T1000 (cell line): Measurements from ENCODE around the gene FAM20C.

ENCODE experiments used
- DNase-seq: peaks from one replicate; lab custom pipeline; 2025; ENCODE audit warnings: mixed read lengths; lab: John Stamatoyannopoulos, UW

Gene FAM20C

DNA sequence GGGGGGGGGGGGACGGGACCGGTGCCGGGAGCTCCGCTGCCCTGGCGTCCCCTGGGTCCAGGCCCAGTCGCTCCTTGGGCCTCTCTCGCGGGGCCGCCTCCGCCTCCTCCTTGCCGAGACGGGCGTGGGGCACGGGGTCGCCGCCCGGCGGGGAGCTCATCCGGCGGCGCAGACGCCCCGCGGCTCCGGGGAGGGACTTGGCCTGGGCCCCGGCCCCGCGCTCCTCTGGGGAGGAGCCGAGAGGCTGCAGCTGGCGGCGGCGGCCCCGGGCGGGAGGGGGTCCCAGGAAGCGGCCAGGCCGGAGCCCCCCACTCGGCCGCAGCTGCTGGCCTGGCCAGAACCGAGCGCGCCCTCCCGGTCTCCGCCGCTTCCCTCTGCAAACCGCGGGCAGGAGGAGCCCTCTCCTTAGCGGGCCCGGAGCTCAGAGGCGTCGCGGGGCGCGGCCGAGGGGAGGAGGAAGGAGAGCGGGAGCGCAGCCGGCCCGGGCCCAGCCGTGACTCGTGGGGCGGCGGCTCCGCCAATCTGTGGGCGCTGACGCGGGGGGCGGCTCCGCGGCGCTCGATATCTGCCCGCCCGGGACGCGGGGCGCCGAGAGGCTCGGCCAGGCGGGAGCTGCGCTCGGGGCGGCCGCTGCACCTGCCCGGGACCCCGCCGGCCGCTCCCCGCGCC lies at the start of gene FAM20C:
Gene FAM20C, plus strand, starts transcription at position 591 of the 669 bp plus-strand sequence. CDS start 629 bp downstream, outside the sequence.
- peak; percentile 84 for DNase-seq

GRCh38 chr7:143145-143751 lies 49.1 kb upstream of the FAM20C start:
- DNase-seq = no peak

DNA sequence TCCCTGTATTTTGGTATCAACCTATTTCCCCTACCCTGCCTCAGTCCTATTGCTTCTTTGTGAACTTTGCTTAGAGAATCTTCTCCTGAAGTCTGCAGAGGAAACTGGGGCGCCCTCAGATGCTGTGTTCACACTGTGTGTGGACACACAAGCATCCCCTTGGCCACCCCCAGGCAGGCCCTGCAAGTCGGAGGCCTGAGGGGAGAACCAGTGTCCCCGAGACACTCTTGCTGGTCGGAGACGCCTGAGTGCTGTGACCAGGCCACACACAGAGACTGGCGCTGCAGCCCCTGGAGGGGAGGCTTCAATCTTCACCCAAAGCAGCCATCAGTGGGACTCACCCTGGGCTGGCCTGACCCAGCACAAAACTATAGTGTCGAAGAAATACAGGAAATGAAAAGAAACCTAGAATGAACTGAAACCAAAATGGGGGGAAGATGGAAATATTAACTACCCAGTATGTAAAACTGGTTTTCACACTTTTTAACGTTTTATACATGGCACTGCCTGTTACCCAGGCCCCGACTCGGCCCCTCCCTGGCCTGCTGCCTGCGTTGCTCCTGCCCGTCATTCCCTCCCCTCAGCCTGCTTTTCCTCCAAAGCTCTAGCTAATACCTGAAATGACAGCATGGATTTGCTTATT lies 48.4 kb upstream of the FAM20C start:
- no peak for DNase-seq

DNA sequence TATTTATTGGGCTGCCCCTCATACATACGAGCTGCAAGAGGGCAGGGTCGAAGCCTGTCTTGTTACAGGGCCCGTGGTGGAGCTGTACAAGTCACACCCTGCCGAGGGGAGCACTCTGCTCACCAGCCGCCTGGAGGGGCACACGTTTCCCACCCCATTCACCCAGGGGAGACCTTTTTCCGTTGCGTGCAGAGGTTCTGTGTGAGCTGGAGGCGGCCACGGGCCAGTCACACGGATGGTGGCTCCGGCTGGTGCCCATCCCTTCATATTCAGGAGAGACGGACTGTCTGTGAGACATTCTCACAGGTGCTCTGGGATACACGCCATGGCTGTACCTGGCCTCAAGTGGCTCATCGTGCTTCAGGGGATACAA lies 47.9 kb upstream of the FAM20C start:
- no peak for DNase-seq

DNA sequence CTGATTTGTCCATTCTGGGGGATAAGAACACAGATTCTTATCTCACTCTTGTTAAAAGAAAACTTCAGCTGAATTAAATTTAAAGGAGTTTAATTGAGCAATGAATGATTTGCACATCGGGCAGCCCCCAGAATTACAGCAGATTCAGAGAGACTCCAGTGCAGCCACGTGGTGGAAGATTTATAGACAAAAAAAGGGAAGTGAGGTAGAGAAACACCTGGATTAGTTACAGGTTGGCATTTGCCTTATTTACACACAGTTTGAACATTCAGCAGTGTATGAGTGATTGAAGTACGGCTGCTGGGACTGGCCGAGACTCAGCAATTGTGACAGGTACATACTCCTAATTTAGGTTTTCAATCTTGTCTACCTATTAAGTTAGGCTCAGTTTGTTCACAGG lies 46.5 kb upstream of the FAM20C start:
- DNase-seq = no peak

DNA sequence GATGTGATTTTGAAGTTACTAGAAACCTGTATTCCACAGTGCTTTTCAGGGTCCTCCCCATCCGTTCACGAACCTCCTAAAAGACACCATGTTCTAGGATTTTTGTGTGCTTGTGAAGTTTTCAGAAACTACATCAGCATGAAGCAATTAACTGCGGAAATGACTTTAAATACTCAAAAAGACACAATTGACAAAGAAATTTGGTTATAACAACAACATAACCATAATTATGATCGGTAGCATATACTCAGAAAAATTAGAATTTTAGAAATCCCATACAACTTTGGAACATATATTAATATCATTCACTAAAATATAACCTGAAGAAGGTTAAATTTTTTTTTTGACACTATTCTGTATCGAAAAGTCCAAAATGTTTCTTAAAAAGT lies 43.8 kb upstream of the FAM20C start:
- DNase-seq = no peak

DNA sequence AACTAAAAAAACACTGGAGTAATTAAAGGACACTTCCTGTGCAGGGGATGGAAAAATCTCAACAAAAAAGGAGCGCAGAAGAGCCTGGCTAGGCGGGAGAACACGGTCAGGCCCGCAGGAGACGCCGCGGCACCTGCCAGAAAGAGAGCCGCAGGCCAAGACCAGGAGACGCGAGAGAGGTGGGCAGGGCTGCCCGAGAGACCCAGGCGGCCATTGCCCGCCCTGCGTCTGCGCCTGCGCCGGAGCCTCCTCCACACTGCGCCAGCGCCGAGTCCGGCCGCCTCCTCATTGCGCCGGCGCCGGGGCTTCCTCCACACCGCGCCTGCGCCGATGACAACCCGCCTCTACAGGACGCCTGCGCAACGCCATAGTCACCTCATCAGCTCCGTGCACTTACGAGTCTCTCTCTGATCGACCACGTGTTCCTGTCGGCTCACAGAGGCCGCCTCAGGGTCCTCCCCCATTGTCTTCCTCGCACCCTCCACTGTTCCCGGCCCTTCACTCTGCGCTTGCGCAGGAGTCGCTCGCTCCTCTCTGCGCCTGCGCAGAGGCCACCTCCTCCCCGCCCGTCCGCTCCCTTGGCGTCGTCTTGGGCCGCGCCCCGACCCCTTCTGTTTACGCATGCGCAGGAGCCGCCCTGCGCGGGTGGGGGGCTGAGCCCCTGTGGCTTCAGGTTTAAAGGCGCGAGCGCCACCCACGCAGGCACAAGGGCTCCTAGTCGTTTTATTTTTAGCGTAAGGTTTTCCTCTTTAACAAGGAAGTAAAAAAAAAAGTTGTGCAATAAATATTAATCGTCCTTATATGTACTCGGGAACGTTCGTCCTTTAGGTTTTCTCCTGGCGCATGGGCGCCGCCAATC lies 43.2 kb upstream of the FAM20C start:
- peak; percentile 96 for DNase-seq

GRCh38 chr7:149791-150636 lies 42.4 kb upstream of the FAM20C start:
- no peak for DNase-seq

DNA sequence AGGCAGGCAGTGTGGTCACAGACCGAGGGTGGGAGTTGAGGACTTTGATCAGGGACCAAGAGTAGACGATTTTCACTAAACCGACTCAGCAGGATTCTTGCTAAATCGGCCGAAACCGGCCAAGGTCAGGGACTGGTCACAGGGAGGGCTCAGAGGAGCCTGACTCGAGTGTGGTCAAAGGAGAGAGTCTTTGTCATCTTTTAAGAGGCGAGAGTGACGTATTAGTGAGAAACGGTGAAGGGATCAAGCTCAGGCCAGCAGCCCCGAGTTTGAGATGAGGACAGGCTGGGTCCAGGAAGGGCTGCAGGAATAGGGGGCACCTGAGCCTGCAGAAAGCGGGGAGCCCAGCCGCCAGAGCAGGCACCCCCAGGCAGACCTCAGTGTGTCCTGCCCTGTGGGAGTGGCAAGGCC lies 41.6 kb upstream of the FAM20C start:
- DNase-seq = no peak

DNA sequence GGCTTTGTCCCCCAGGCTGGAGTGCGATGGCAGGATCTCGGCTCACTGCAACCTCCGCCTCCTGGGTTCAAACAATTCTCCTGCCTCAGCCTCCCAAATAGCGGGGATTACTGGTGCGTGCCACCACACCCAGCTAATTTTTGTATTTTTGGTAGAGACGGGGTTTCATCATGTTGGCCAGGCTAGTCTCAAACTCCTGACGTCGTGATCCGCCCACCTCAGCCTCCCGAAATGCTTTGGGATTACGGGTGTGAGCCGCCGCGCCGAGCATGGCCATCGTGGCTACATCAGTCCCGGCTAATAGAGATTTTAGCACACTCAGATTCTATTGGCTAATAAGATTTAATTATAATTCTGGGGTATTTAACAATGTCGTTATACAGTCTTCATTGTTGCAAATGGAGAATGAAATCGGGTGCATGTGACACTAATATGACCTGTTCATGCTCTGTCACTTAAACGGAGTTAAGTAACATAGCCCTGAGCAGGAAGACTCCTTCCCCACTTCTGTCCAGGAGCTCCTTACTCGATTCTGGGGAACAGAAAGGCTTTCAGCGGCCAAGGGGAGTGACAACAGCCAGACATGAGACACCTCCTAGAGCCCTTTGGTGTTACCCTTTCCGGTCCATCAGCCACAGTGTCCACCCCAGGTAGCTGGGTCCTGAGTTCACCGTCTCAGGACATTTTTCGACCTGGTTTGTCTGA lies 40.9 kb upstream of the FAM20C start:
- DNase-seq = no peak

DNA sequence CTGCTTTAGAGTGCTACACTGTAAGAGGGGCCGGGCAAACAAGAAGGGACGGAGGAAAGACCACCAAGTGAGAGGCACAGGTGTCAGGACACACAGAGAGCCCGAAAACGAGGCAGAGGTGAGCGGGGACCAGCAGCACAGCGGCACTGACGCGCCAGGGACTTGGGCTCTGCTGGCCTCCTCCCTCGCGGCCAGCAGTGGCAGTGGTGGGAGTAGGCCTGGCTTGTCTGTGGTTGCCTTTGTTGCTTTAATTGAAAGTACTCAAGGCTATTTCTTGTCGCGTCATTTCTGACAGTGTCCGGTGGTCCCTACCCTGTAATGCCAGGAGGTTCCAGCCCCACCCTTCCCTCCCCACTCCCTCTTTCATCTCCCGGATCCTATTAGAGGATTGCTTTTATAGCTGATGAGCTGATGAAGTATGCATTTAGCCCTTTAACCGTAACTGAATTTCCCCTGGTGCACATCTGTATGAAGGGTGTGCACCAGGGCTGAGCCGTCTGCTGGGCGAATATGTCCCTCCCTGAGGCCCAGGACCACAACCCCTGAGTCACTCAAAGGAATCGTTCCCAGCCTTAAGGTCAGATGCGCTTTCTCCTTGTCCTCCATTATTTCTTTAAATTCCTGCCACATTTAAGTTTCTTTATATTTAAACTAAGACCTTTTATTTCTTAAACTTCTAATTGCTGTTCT lies 39.5 kb upstream of the FAM20C start:
- no peak for DNase-seq

DNA sequence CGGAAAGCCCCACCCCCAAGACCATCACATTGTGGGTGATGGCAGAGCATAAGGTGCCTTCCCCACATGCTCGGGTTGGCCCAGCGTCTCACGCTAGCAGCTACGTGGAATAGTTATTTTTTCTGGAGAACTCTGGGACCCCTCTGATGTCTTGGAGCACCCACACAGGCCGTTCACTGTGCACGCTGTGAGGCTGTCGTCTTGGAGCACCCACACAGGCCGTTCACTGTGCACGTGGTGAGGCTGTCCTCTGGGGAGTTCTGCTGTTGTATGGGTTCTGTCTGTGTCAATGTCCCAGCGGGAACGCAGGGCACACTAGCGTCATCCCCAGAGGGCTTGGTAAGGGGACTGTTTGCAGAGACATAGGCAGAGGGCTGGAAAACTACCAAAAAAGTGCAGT lies 38.8 kb upstream of the FAM20C start:
- DNase-seq = no peak

GRCh38 chr7:154096-154799 lies 38.1 kb upstream of the FAM20C start:
- no peak for DNase-seq

DNA sequence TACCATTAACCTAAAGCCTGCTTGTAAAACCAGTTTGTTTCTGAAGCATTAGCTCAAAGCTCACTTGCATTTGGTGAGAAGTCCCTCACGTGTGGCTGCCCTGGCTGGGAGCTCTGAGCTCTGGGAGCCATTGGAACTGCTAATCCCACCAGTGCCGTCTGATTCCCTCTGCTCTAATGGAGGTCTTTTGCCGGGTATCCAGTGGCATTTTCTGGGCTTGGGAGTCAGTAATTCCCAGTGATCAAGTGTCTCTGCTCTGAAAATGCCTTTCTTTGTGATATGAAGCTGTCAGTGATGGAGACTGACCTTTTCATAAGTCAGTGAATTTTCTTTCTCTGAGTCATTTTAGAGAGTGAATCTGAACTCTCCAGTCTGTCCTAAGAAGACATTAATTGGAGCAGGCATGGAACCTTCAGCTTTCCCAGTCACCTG lies 36.9 kb upstream of the FAM20C start:
- DNase-seq = no peak

- DNase-seq = no peak
Measured at GRCh38 chr7:156111-157007, 36.0 kb upstream of the FAM20C start.

GRCh38 chr7:157008-157310 lies 35.4 kb upstream of the FAM20C start:
- no peak for DNase-seq

DNA sequence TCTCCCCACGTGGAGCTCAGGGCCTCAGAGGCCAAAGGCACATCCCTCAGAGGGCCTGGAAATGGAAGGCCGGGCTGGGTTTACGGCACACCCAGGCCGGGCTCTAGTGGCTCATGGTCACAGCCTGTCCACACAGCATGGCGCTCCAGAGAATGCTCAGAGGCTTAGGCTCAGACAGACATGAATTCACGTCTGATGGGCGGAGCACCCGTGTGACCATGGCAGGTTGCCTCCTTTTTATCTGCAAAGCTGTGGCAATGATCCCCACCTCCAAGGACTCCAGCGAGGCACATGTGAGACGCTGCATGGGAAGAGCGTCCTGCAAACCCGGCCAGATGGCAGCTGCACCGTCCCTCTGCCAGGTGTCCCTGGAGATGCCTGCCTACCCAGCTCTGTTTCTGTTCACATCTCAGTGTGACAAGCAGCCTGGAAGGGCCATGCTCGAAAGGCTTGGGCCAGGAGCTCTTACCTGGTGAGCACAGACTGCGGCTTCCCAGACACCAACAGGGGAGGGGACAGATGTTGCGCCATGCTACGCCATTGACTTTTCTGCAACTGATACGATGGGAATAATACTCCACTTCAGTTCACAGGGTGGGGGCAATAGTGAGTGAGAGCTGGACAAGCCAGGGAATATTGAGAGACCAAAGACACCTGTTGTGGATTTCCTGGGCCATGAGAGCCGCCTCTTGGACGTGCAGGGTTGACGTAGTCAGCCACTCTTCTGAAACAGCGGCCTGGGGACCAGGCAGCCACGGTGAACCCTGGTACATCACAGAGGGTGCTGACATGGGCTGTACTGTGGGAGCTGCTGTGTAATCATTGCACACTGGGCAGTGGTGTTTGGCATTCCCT lies 34.4 kb upstream of the FAM20C start:
- no peak for DNase-seq

DNA sequence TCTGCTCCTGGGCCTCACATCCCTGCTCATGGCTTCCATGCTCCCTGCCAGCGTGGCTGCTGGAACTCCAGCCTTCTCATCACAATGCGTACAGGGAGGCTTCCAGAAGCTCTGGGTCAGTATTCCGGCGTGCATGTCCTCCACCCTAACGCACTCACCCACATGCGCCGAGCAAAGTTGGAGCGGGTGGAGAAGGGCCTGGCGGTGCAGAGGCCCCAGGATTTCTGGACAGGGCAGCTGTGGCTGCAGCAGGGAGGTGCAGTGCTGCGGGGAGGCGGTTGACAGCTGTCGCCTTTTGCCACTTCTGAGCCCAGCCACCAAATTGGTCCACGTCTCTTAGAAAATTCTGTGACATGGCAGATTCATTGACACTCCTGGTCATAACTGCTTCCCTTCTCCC lies 33.6 kb upstream of the FAM20C start:
- DNase-seq = no peak
